Ammon's horn (tissue), 1 donor: ENCODE measurements around the gene TXNRD3.
"Not testable (repeated sequence)": the region's sequence is repeated elsewhere in the genome, so short reads cannot be mapped to it uniquely, and the experiment has no call there.

Experiments
- DNase-seq: peaks from one replicate; pipeline ENCODE4 v3.0.0-alpha.2; 2016; ENCODE audit warnings: low spot score

The TXNRD3 gene

DNA sequence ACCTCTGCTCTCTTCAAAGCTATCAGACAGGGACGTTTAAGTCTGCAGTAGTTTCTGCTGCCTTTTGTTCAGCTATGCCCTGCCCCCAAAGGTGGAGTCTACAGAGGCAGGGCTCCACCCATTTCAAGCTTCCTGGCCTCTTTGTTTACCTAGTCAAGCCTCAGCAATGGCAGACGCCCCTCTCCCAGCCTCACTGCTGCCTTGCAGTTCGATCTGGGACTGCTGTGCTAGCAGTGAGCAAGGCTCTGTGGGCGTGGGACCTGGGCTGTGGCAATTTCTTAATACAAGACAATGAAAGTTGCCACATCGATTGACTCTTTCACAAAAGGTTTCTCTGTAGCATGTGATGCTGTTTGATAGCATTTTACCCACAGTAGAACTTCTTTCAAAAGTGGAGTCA is 63.4 kb downstream of the TXNRD3 start:
- DNase-seq, result not testable (repeated sequence)

GRCh38 chr3:126582311-126582710 is 72.6 kb downstream of the TXNRD3 start:
- DNase-seq, result no peak

- DNase-seq, result no peak
Observed at GRCh38 chr3:126581569-126581968, 73.4 kb downstream of the TXNRD3 start.

DNA sequence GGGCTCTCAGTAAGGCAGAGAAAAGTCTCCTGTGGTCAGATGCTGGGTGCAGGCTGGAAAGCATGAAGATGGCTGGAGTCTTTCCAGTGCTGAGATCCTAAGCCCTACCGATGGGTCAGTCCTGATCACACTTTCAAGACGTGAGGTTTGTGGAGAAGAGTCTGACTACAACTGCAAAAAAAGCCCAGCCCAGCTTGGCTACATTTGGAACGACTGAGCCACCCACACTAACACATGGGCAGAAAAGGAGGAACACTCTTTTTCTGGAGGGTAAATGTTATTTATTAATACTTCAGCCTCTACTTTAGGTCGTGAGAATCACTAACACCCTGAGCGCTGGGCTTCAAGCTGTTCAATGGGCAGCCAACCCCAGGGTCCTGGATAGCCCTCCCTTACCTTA is 74.2 kb downstream of the TXNRD3 start:
- no peak for DNase-seq

DNA sequence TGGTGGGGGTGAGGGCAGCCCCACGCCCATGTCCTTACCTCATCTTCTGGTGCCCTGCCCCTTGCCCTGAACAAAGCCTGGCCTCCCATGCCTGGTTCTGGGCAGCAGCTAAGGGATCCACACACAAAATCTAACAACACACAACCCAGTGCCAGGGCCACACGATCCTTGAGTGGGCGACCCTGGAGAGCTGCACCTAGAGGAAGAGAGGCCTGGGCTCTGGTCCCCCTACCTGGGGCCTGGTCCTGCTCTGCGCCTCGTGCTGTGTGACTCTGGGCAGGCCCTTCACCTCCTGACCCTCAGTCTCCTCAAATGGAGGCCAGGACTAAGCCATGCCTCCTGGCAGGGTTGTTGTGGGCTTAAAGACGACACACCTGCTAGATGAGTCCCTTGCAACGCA is 76.2 kb downstream of the TXNRD3 start:
- no peak for DNase-seq

DNA sequence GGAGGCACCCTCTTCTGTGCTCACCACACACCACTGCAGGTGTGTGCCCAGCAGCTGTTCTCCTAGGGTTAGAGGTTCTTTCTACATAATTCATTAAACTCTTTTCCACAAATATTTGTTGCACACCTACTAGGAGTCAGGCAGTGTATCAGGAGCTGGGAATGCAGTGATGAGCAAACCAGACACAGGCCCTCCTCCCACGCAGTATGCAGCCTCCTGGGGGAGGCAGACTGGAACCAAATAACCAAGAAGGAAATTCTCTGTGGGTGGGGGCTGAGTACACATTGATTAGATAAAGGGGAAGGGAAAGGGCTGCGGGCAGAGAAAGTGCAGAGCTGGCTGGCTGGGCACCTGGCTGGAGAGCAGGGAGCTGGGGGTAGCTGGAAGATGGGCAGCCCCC is 77.7 kb downstream of the TXNRD3 start:
- DNase-seq, result no peak

- DNase-seq, result no peak
Observed at GRCh38 chr3:126573492-126574117, 81.3 kb downstream of the TXNRD3 start.

DNA sequence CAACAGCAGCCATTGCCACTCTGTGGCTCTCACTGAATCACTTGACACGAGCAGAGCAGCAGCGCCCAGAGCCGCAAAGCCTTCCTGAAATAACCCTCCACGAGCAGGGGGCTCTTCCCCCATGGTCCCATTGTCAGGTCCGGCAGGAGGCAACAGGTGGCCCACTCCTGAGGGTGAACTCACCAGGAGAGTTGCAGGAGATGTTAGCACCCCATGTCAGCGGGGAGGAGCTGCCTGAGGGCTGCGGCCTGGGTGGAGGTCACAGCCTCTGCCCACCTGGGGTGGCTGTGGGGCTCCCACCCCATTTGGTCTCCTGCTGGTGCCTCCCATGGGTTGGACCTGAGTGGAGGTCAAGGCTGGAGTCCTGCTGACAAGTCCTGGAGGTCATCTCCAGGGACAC is 83.8 kb downstream of the TXNRD3 start:
- DNase-seq, result no peak

GRCh38 chr3:126570103-126570541 is 84.8 kb downstream of the TXNRD3 start:
- no peak for DNase-seq

GRCh38 chr3:126569390-126569975 is 85.4 kb downstream of the TXNRD3 start:
- no peak for DNase-seq

DNA sequence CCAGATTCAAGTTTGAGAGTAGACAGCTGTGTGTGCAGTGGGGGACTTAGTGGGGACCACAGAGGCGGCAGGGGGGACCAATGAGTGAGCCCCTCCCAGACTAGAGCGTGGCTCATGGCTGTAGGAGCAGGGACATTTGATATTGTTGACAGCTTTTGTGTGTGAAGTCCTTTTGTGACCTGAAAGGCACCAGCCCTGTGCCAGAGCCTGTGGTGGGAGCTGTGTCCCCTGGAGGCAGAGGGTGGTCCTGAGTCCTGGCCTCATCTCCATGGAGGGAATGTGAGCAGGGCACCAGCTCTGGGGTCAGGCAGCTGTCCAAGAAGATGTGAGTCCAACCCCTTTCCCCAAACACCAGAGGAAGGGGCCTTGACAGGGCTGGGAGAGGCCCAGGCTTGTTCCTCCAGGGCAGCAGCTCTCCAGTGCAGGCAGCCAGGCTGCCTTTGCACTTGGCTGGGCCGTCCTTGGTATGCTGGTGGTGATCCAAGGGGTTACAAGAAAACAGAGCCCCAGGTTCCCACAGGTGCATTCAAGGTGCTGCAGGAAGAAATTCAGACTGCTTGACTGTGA is 86.1 kb downstream of the TXNRD3 start:
- DNase-seq, result no peak

DNA sequence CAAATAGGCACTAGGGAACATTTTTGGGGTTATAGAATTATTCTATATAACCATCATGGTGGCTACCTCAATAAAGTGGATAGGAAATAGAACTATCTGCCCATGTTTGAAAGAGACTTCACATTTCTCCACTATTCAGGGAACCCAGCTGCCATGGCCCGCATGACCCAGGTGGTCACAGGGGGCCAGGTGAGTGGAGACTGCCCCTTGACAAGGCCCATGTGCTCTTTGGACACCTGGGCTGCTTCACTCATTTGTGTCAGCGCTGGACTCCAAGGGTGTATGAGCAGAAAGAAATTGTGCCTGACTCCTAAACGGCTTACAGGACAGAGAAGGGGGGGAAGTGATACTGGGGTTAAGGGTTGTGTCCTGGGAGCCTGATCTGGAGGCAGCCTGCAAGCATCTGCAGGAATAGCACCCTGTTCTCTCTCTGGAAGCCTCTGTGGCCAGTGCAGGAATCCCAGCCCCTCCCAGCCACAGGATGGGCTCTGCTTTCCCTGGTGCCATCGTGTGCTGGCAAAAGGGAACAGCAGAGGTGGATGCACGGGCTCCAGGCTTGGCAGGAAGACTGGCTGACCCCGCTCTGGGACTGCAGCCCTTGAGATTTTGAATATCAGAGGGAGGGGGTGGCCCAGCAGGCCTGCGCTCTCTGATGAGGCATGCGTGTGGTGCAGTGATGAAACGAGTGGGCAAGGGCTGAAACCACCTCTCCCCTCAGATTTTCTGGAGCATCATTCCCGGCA is 87.1 kb downstream of the TXNRD3 start:
- no peak for DNase-seq

GRCh38 chr3:126562737-126563276 is 92.1 kb downstream of the TXNRD3 start:
- no peak for DNase-seq

- DNase-seq, result no peak
Observed at GRCh38 chr3:126558336-126559071, 96.4 kb downstream of the TXNRD3 start, which contains the start of gene C3orf22. Gene C3orf22, minus strand, starts transcription at chr3:126558932. Its CDS starts 5,542 bp downstream, at chr3:126553390.

DNA sequence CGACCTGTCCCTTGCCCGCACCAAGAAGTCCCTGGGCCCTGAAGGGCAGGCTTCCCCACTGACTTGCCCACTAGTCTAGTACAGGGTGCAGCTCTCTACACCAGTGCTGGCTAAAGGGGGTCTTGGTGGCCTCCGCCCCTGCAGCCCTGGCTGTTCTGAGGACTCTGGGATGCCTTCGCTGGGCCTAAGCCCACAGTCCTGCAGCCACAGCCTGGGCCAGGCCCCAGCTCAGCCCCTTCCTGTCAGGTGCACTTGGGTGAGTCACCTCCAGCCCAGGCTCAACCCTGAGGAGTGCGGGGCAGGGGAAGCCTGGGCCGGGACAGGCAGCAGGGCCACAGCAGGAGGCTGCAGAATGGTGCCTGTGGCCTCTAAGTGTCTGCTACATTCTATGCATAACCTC is 97.2 kb downstream of the TXNRD3 start:
- no peak for DNase-seq

- DNase-seq, result no peak
Observed at GRCh38 chr3:126557415-126557745, 97.5 kb downstream of the TXNRD3 start.
